GM12892 (cell line): Measurements from ENCODE around the gene PHACTR2.

Experiments
- POLR2A ChIP-seq: IDR thresholded peaks from 2 replicates; pipeline ENCODE4 v1.6.1; 2011; ENCODE audit warnings: low read depth, low read length, control low read depth
- POLR2AphosphoS5 ChIP-seq: IDR thresholded peaks from 2 replicates; pipeline ENCODE4 v1.6.1; 2011; ENCODE audit warnings: low read depth, low read length, control low read depth

- TF ChIP-seq POLR2A (no peak), POLR2AphosphoS5 (no peak)
These were observed 54.8 kb downstream of the PHACTR2 start for GRCh38 chr6:143732536-143732935.
